ENCODE measurements around the gene VWF. TPM values are rescaled to one million over a fixed set of nuclear protein-coding genes. Genes with fewer than 3 reads are reported as not detected.

Gene VWF
- total and polyA plus RNA-seq, 10 of the 15 experiments (the other 5 are each of a cell fraction or from before 2014, with no cell fraction given) = 0.08 to 0.23 TPM; not detected in 8

- no peaks in the 10 kb centered on the region for H3K4me1 ChIP-seq (ENCODE audit: control insufficient read depth, insufficient read depth, low read length)
- no peaks in the 10 kb centered on the region for H3K36me3 ChIP-seq (ENCODE audit: control insufficient read depth in 2 of 2, insufficient read depth in 2 of 2, low read length in 1 of 2)
- H3K27me3 ChIP-seq (replicated peaks in 1 of 2; ENCODE audit: control insufficient read depth in 2 of 2, insufficient read depth in 2 of 2, low read length in 1 of 2) = peaks cover 0 to 6% of the 10 kb centered on the region in 2 experiments; a peak in 2 of 4 replicates
- no peak overlapping the region for H3K27ac ChIP-seq (ENCODE audit: control insufficient read depth, insufficient read depth)
- TF ChIP-seq ZZZ3 (IDR thresholded peaks at IDR 0.05; ENCODE audit: control insufficient read depth, insufficient read length, low read depth) (no peak), CUX1 (IDR thresholded peaks at IDR 0.05; ENCODE audit: insufficient replicate concordance, low read depth, low read length) (no peak), TCF12 (IDR thresholded peaks at IDR 0.05; ENCODE audit: low read depth, low read length) (no peak), IKZF1 (conservative IDR thresholded peaks at IDR 0.05) (no peak), CBX3 (IDR thresholded peaks at IDR 0.05; ENCODE audit: borderline replicate concordance, low read depth) (no peak), TCF3 (IDR thresholded peaks at IDR 0.05; ENCODE audit: borderline replicate concordance, insufficient read depth, low read depth, low read length) (no peak), ZNF687 (IDR thresholded peaks at IDR 0.05) (no peak)
- ChIA-PET CTCF (no interaction called here), POLR2A (no interaction called here), SMC1A (ENCODE audit: uncharacterized antibody, unreplicated experiment) (no interaction called here), RAD21 (ENCODE audit: unreplicated experiment) (no interaction called here)
- no peaks in the 10 kb centered on the region for H4K20me1 ChIP-seq (ENCODE audit: control insufficient read depth, insufficient read depth)
- no peak overlapping the region for H3K4me2 ChIP-seq (ENCODE audit: control insufficient read depth, insufficient read depth)
- 19% methylated on average over 15 of the region's 15 CpGs for WGBS (ENCODE audit: insufficient coverage, insufficient replicate concordance, low lambda C conversion rate, missing lambda C conversion rate)
- no peak overlapping the region for H3K9ac ChIP-seq (ENCODE audit: control insufficient read depth, insufficient read depth, low read length)
- H3K4me3 ChIP-seq = no peak overlapping the region
- in situ Hi-C loops (cut with MboI) (no loop called here), intact Hi-C loops (cut with micrococcal nuclease; ENCODE audit: unreplicated experiment) (no loop called here)
- FAIRE-seq (no peak), DNase-seq (ENCODE audit: low read depth, low spot score) (no peak), ATAC-seq (no peak)
- H3K9me3 ChIP-seq (replicated peaks; ENCODE audit: control insufficient read depth, insufficient read depth, low read length) = no peaks in the 10 kb centered on the region
- no TSS peak for BruUV-seq (replicated peaks)
- no peak overlapping the region for H2AFZ ChIP-seq (ENCODE audit: control insufficient read depth, low read depth, low read length)
- no peaks in the 10 kb centered on the region for H3K79me2 ChIP-seq (ENCODE audit: control insufficient read depth, insufficient read depth, low read length)
Measured at GRCh38 chr12:5921966-5922899, 202.2 kb downstream of the VWF start.
